Measurements from ENCODE around the gene A2ML1. TPM values are rescaled to one million over a fixed set of nuclear protein-coding genes. Genes with fewer than 3 reads are reported as not detected.
"Not testable (repeated sequence)": the region's sequence is repeated elsewhere in the genome, so short reads cannot be mapped to it uniquely, and the experiment has no call there.

A2ML1 gene
- total RNA-seq, 1 donor from 2014 or later = 3.8 TPM

GRCh38 chr12:8796831-8797626 is 25.4 kb upstream of the A2ML1 start:
- DNase-seq (ENCODE audit: extremely low spot score, unreplicated experiment) = no peak
- TF ChIP-seq CTCF (conservative IDR thresholded peaks at IDR 0.05) = no peak
- H3K4me1 Mint-ChIP-seq (ENCODE audit: unreplicated experiment) = no peaks in the 10 kb centered on the region
- H3K27ac Mint-ChIP-seq = no peak overlapping the region
- H3K36me3 Mint-ChIP-seq = peaks cover 20% of the 10 kb centered on the region
- peaks cover 14% of the 10 kb centered on the region for H3K9me3 Mint-ChIP-seq
- H3K4me3 Mint-ChIP-seq = no peak overlapping the region
- no peaks in the 10 kb centered on the region for H3K27me3 Mint-ChIP-seq

GRCh38 chr12:8801213-8801612 is 21.2 kb upstream of the A2ML1 start:
- H3K4me1 Mint-ChIP-seq (ENCODE audit: unreplicated experiment); H3K27ac Mint-ChIP-seq; H3K4me3 Mint-ChIP-seq; DNase-seq (ENCODE audit: extremely low spot score, unreplicated experiment); H3K9me3 Mint-ChIP-seq: not testable (repeated sequence)
- Mint-ChIP-seq H3K36me3 (peaks cover 14% of the 10 kb centered on the region), H3K27me3 (peaks cover 15% of the 10 kb centered on the region)

GRCh38 chr12:8804833-8805232 is 17.6 kb upstream of the A2ML1 start:
- not testable (repeated sequence) for H3K4me3 Mint-ChIP-seq; H3K9me3 Mint-ChIP-seq; H3K4me1 Mint-ChIP-seq (ENCODE audit: unreplicated experiment); DNase-seq (ENCODE audit: extremely low spot score, unreplicated experiment); H3K27ac Mint-ChIP-seq; H3K36me3 Mint-ChIP-seq
- H3K27me3 Mint-ChIP-seq = peaks cover 30% of the 10 kb centered on the region

DNA sequence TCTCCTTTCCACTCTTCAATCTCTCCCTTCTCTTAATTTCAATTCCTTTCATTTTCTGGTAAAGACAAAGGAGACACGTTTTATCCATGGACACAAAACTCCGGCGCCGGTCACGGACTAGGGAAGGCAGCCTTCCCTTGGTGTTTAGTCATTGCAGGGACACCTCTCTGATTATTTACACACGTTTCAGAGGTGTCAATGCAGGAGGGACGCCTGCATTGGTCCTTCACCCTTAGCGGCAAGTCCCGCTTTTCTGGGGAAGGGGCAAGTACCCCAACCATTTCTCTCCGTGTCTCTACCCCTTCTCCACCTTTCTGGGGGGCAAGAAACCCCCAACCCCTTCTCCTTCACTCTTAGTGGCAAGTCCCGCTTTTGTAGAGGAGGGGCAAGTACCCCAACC is 16.9 kb upstream of the A2ML1 start:
- not testable (repeated sequence) for H3K4me3 Mint-ChIP-seq; H3K4me1 Mint-ChIP-seq (ENCODE audit: unreplicated experiment); H3K36me3 Mint-ChIP-seq; DNase-seq (ENCODE audit: extremely low spot score, unreplicated experiment); H3K27ac Mint-ChIP-seq; H3K9me3 Mint-ChIP-seq
- peaks cover 34% of the 10 kb centered on the region for H3K27me3 Mint-ChIP-seq

DNA sequence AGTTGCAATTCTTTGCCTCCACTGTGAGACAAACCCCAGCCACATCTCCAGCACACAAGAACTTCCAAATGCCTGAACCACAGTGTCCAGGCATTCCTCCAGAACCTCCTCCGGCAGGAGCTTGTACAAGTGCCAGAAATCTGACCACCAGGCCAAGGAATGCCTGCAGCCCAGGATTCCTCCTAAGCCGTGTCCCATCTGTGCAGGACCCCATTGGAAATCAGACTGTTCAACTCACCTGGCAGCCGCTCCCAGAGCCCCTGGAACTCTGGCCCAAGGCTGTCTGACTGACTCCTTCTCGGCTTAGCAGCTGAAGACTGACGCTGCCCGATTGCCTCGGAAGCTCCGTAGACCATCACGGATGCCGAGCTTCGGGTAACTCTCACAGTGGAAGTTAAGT is 15.3 kb upstream of the A2ML1 start:
- not testable (repeated sequence) for H3K36me3 Mint-ChIP-seq; DNase-seq (ENCODE audit: extremely low spot score, unreplicated experiment); H3K9me3 Mint-ChIP-seq; H3K4me3 Mint-ChIP-seq; H3K27ac Mint-ChIP-seq; H3K4me1 Mint-ChIP-seq (ENCODE audit: unreplicated experiment)
- peaks cover 35% of the 10 kb centered on the region for H3K27me3 Mint-ChIP-seq

DNA sequence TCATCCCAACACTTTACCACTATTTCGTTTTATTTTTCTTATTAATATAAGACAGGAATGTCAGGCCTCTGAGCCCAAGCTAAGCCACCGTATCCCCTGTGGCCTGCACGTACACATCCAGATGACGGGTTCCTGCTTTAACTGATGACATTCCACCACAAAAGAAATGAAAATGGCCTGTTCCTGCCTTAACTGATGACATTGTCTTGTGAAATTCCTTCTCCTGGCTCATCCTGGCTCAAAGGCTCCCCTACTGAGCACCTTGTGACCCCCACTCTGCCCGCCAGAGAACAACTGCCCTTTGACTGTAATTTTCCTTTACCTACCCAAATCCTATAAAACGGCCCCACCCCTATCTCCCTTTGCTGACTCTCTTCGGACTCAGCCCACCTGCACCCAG is 12.3 kb upstream of the A2ML1 start:
- peaks cover 31% of the 10 kb centered on the region for H3K27me3 Mint-ChIP-seq
- not testable (repeated sequence) for H3K4me3 Mint-ChIP-seq; H3K36me3 Mint-ChIP-seq; H3K9me3 Mint-ChIP-seq; DNase-seq (ENCODE audit: extremely low spot score, unreplicated experiment); H3K4me1 Mint-ChIP-seq (ENCODE audit: unreplicated experiment); H3K27ac Mint-ChIP-seq

GRCh38 chr12:8813572-8814357 is 8.7 kb upstream of the A2ML1 start:
- peaks cover 7% of the 10 kb centered on the region for H3K27me3 Mint-ChIP-seq
- no peaks in the 10 kb centered on the region for H3K9me3 Mint-ChIP-seq
- DNase-seq (ENCODE audit: extremely low spot score, unreplicated experiment) = no peak
- H3K4me3 Mint-ChIP-seq = no peak overlapping the region
- peak overlapping the region; percentile 73 for H3K27ac Mint-ChIP-seq
- H3K4me1 Mint-ChIP-seq (ENCODE audit: unreplicated experiment) = peaks cover 3% of the 10 kb centered on the region
- H3K36me3 Mint-ChIP-seq = peaks cover 5% of the 10 kb centered on the region
- TF ChIP-seq CTCF (conservative IDR thresholded peaks at IDR 0.05) = no peak

GRCh38 chr12:8816448-8817050 is 5.9 kb upstream of the A2ML1 start:
- peaks cover 5% of the 10 kb centered on the region for H3K36me3 Mint-ChIP-seq
- H3K27me3 Mint-ChIP-seq = no peaks in the 10 kb centered on the region
- no peak for TF ChIP-seq CTCF (conservative IDR thresholded peaks at IDR 0.05)
- H3K9me3 Mint-ChIP-seq = peaks cover 7% of the 10 kb centered on the region
- no peak overlapping the region for H3K4me3 Mint-ChIP-seq
- no peak for DNase-seq (ENCODE audit: extremely low spot score, unreplicated experiment)
- H3K27ac Mint-ChIP-seq = peak overlapping the region; percentile 50
- H3K4me1 Mint-ChIP-seq (ENCODE audit: unreplicated experiment) = peaks cover 3% of the 10 kb centered on the region

Data from type B pancreatic cell (in vitro differentiated cells).